Liver (tissue), 3 donors: ENCODE measurements around the gene SLC30A4.

ENCODE experiments used
- CTCF ChIP-seq: fragments of 150-350 bp; IDR thresholded peaks from 2 replicates; pipeline ENCODE4 v1.5.1; 2017; ENCODE audit warnings: improper control_type of control experiment, low read depth, low read length; ENCODE audit not compliant: missing input control
- EGR1 ChIP-seq, 2 donors: IDR thresholded peaks; 2 replicates each; pipeline ENCODE4 v1.6.1; 2016 to 2018; ENCODE audit warnings: antibody characterized with exemption in 2 of 2, low read depth in 2 of 2
- FOXA1 ChIP-seq: IDR thresholded peaks from 2 replicates; pipeline ENCODE4 v1.6.1; 2016; ENCODE audit warnings: antibody characterized with exemption
- JUND ChIP-seq, 2 donors: IDR thresholded peaks; 2 replicates each; pipeline ENCODE4 v1.6.1; 2016; ENCODE audit warnings: antibody characterized with exemption in 2 of 2
- RAD21 ChIP-seq, 2 donors: IDR thresholded peaks; 2 replicates each; pipeline ENCODE4 v1.6.1; 2016; ENCODE audit warnings: antibody characterized with exemption in 2 of 2, mild to moderate bottlenecking in 2 of 2
- SP1 ChIP-seq: IDR thresholded peaks from 2 replicates; pipeline ENCODE4 v1.6.1; 2018; ENCODE audit warnings: antibody characterized with exemption, mild to moderate bottlenecking
- TAF1 ChIP-seq: conservative IDR thresholded peaks from 2 replicates; pipeline ENCODE4 v1.6.1; 2016; ENCODE audit warnings: antibody characterized with exemption, mild to moderate bottlenecking
- YY1 ChIP-seq: IDR thresholded peaks from 2 replicates; pipeline ENCODE4 v1.6.1; 2016; ENCODE audit warnings: antibody characterized with exemption, mild to moderate bottlenecking
- TF ChIP-seq, protein P1 (sequence below): IDR thresholded peaks from 2 replicates; pipeline ENCODE4 v1.6.1; 2016; ENCODE audit warnings: antibody characterized with exemption, mild to moderate bottlenecking
- TF ChIP-seq, protein P2 (sequence below): IDR thresholded peaks from 2 replicates; pipeline ENCODE4 v1.6.1; 2016; ENCODE audit warnings: antibody characterized with exemption
- TF ChIP-seq, protein P3 (sequence below): IDR thresholded peaks from 2 replicates; pipeline ENCODE4 v1.6.1; 2016; ENCODE audit warnings: antibody characterized with exemption
- donor health status: healthy.
- donor health status: healthy.

DNA sequence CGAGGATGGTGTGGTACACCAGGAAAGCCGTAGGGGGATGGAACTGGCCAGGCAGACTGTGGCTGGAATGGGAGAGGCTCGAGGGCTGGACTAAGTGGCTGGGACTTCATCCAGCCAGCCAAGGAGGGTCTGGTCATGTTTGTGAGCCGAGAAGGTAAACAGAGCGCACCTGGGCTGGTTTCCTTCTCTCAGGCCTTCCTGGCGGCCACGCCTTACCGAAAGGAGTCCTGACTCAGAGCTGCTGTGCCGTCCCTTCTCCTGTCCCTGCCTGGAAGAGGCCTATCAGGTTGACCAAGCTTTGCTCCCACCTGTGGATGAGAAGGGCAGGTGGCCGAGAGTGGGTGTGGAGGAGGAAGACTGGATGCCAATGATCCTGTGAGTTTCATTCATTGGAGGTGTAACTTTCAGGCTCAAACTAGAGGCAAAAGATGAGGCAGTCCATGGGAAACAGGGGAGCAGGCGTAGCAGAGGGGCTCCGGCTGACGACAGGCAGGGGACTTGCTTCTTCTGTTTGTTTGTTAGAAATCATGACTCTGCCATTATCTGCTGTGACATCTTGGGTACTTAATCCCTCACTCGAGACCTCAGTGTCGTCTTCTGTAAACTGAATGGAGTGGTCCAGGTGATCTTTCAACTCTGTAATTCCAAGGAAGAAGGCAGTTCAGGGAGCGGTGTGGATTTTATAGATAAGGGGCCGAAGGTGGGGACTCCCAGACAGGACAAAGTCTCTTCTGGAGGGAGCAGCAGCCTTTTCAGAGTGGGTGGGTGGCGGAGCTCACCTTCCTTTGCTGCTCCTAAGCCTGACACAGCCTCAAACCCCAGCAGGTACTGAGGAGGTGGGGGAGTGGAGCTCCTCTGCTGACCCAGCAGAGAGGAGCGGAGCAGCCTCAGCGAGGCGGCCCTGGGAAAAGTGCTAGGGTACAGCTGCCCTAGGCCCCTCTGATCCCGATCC, 72.4 kb downstream of the SLC30A4 start:
- TF ChIP-seq CTCF (no peak), EGR1 (IDR thresholded peaks at IDR 0.05; ENCODE audit: low read depth in 2 of 2) (no peak), RAD21 (IDR thresholded peaks at IDR 0.05) (no peak), TAF1 (no peak), YY1 (no peak), FOXA1 (no peak), SP1 (no peak), JUND (IDR thresholded peaks at IDR 0.05) (no peak)
- TF ChIP-seq, protein P1, sequence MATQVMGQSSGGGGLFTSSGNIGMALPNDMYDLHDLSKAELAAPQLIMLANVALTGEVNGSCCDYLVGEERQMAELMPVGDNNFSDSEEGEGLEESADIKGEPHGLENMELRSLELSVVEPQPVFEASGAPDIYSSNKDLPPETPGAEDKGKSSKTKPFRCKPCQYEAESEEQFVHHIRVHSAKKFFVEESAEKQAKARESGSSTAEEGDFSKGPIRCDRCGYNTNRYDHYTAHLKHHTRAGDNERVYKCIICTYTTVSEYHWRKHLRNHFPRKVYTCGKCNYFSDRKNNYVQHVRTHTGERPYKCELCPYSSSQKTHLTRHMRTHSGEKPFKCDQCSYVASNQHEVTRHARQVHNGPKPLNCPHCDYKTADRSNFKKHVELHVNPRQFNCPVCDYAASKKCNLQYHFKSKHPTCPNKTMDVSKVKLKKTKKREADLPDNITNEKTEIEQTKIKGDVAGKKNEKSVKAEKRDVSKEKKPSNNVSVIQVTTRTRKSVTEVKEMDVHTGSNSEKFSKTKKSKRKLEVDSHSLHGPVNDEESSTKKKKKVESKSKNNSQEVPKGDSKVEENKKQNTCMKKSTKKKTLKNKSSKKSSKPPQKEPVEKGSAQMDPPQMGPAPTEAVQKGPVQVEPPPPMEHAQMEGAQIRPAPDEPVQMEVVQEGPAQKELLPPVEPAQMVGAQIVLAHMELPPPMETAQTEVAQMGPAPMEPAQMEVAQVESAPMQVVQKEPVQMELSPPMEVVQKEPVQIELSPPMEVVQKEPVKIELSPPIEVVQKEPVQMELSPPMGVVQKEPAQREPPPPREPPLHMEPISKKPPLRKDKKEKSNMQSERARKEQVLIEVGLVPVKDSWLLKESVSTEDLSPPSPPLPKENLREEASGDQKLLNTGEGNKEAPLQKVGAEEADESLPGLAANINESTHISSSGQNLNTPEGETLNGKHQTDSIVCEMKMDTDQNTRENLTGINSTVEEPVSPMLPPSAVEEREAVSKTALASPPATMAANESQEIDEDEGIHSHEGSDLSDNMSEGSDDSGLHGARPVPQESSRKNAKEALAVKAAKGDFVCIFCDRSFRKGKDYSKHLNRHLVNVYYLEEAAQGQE = no peak
- TF ChIP-seq, protein P2, sequence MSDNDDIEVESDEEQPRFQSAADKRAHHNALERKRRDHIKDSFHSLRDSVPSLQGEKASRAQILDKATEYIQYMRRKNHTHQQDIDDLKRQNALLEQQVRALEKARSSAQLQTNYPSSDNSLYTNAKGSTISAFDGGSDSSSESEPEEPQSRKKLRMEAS = no peak
- TF ChIP-seq, protein P3, sequence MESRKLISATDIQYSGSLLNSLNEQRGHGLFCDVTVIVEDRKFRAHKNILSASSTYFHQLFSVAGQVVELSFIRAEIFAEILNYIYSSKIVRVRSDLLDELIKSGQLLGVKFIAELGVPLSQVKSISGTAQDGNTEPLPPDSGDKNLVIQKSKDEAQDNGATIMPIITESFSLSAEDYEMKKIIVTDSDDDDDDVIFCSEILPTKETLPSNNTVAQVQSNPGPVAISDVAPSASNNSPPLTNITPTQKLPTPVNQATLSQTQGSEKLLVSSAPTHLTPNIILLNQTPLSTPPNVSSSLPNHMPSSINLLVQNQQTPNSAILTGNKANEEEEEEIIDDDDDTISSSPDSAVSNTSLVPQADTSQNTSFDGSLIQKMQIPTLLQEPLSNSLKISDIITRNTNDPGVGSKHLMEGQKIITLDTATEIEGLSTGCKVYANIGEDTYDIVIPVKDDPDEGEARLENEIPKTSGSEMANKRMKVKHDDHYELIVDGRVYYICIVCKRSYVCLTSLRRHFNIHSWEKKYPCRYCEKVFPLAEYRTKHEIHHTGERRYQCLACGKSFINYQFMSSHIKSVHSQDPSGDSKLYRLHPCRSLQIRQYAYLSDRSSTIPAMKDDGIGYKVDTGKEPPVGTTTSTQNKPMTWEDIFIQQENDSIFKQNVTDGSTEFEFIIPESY = no peak
